ENCODE measurements around the gene AP5B1. TPM values are rescaled to one million over a fixed set of nuclear protein-coding genes. Genes with fewer than 3 reads are reported as not detected.

AP5B1 gene
- total RNA-seq, 1 donor: 11.5 TPM

DNA sequence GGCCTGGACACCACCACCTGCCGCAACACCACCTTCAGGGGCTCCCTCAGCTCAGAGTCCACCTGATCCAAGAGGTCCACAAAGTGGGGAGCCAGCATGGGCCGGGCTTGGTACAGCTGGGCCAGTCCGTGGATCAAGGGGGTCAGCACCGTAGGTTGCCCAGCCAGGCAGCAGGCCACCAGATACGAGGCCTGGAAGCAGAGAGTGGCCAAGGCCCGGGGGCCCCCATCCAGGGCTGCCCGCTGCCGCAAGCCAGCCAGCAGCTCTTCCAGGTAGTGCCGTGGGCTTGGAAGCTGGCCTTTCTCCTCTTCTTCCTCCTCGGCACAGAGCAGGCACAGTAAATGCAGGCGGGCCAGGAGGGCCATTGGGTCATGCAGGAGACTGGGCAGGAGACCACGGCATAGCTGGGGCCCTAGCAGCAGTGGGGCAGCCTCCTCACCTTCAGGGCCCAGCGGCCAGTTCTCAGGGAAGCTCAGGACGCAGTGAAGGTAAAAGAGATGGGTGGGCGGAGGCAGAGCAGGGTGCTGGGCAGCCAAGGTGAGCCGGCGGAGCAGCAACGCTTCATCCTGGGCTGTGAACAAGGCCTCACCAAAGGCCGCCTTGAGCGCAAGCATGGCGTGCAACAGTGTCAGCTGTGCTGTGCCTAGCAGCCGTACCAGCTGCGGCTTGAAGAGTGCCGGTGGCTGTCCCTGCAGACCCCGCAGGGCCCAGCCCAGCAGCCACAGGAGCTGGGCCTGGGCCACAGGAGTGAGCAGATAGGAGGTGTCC is 1.7 kb downstream of the AP5B1 start:
- H3K4me3 ChIP-seq (ENCODE audit: low read depth, low read length): peak overlapping the region; percentile 96
- TF ChIP-seq, protein P1, sequence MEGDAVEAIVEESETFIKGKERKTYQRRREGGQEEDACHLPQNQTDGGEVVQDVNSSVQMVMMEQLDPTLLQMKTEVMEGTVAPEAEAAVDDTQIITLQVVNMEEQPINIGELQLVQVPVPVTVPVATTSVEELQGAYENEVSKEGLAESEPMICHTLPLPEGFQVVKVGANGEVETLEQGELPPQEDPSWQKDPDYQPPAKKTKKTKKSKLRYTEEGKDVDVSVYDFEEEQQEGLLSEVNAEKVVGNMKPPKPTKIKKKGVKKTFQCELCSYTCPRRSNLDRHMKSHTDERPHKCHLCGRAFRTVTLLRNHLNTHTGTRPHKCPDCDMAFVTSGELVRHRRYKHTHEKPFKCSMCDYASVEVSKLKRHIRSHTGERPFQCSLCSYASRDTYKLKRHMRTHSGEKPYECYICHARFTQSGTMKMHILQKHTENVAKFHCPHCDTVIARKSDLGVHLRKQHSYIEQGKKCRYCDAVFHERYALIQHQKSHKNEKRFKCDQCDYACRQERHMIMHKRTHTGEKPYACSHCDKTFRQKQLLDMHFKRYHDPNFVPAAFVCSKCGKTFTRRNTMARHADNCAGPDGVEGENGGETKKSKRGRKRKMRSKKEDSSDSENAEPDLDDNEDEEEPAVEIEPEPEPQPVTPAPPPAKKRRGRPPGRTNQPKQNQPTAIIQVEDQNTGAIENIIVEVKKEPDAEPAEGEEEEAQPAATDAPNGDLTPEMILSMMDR (IDR thresholded peaks at IDR 0.05; ENCODE audit: insufficient read depth, low read length): no peak
- no peak for DNase-seq (ENCODE audit: low read depth)

DNA sequence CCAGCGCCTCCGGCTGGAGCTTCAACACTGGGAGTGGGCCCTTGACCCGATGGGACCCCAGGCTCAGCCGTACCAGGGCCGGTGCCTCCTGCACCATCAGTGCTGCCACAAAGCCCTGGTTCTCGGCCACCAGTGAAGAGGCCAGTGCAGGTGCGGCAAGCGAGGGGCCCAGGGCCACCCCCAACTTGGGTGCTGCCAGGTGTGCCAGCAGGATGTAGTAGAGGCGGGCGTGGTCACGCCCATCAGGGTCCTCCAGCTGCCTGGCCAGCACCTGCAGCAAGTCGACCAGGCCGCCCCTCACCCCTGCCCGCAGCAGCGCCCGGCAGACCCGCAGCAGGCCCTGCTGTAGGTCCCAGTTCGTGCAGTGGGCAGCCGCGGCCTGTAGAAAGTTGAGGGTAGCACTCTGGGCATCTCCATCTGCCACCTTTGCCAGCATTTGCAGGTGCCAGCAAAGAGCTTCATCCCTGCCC is 2.3 kb downstream of the AP5B1 start:
- DNase-seq (ENCODE audit: low read depth): no peak
- TF ChIP-seq, protein P1 (IDR thresholded peaks at IDR 0.05; ENCODE audit: insufficient read depth, low read length): no peak
- H3K4me3 ChIP-seq (ENCODE audit: low read depth, low read length): no peak overlapping the region

DNA sequence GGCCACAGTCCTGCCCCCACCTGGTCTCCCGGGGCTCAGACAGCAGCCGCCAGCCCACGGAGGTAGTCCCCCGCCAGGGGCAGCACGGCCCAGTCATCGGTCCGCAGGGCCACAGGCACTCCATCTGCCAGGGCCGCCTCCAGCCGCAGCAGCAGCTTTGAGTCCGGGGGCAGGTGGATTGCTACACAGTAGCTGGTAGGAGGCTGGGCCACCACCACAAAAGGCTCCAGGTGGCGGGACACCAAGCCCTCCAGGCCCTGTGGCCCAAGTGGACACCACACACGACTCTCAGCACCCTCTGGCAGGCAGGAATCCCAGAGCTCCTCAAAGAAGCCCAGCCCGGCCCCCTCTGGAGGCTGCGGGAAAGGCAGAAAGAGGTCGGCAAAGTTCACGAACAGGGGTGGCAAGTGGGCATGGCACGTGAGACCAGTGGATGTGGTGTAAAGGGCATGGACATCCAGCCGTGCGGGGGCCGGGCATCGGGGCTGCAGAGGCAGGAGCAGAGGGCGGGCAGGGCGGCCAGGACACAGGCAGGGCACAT is 2.9 kb downstream of the AP5B1 start:
- H3K4me3 ChIP-seq (ENCODE audit: low read depth, low read length): no peak overlapping the region
- DNase-seq (ENCODE audit: low read depth): no peak

DNA sequence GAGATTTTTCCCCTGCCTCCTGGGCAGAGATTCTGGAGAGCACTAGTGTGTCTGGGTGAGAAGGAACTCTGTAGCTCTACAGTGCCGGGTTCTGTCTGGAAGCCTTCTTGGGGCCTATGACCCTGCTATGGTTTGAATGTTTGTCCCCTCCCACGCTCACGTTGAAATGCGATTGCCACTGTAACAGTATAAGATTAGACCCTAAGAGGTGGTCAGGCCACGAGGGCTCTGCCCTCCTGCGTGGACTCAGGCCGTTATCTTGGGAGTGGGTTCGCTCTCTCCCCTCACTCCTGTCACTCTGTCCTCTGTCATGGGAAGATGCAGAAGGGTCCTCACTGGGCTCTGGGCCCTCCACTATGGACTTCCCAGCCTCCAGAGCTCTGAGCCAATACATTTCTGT is 3.5 kb downstream of the AP5B1 start:
- H3K4me3 ChIP-seq (ENCODE audit: low read depth, low read length): no peak overlapping the region
- TF ChIP-seq, protein P1 (IDR thresholded peaks at IDR 0.05; ENCODE audit: insufficient read depth, low read length): no peak
- DNase-seq (ENCODE audit: low read depth): no peak

More for the DNA sequence above, 2.9 kb downstream of the AP5B1 start:
- TF ChIP-seq, protein P1 (IDR thresholded peaks at IDR 0.05; ENCODE audit: insufficient read depth, low read length): no peak

DNA sequence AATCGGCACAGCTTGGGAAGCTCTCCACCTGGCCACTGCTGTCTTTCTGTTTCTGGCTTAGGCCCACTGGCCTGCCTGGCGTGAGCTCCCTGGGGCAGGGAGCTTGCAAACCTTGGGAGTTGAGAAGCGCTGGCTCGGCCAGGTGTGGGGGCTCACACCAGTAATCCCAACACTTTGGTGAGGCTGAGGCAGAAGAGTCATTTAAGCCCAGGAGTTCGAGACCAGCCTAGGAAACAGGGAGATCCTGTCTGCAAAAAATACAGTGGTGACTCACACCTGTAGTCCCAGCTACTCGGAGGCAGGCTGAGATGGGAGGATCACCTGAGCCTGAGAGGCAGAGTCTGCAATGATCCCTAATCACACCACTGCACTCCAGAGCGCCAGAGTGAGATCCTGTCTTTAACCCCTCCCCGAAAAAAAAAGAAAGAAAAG is 4.0 kb downstream of the AP5B1 start:
- H3K4me3 ChIP-seq (ENCODE audit: low read depth, low read length): no peak overlapping the region
- DNase-seq (ENCODE audit: low read depth): no peak
- TF ChIP-seq, protein P1 (IDR thresholded peaks at IDR 0.05; ENCODE audit: insufficient read depth, low read length): no peak

DNA sequence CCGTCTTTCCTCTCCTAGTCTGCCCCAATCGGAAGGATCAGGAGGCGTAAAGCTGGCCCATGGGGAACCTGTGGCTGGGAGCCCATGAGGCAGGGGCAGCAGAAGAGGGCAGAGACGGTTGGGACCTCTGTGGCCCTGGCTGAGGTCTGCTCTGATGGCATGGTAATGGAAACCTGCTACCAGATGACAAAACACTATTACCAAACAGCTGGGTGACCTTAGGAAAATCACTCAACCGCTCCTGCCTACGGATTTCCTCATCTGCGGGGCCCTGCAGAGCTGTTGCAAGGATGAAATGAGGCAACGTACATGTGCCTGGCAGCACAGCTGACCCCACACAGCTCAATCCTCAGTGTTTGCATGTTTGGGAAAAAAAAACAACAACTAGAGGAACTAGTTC is 4.6 kb downstream of the AP5B1 start:
- TF ChIP-seq, protein P1 (IDR thresholded peaks at IDR 0.05; ENCODE audit: insufficient read depth, low read length): no peak
- DNase-seq (ENCODE audit: low read depth): no peak
- H3K4me3 ChIP-seq (ENCODE audit: low read depth, low read length): no peak overlapping the region

All from fibroblast of the aortic adventitia (primary cell).